Measurements from ENCODE around the gene BCL2.

DNA sequence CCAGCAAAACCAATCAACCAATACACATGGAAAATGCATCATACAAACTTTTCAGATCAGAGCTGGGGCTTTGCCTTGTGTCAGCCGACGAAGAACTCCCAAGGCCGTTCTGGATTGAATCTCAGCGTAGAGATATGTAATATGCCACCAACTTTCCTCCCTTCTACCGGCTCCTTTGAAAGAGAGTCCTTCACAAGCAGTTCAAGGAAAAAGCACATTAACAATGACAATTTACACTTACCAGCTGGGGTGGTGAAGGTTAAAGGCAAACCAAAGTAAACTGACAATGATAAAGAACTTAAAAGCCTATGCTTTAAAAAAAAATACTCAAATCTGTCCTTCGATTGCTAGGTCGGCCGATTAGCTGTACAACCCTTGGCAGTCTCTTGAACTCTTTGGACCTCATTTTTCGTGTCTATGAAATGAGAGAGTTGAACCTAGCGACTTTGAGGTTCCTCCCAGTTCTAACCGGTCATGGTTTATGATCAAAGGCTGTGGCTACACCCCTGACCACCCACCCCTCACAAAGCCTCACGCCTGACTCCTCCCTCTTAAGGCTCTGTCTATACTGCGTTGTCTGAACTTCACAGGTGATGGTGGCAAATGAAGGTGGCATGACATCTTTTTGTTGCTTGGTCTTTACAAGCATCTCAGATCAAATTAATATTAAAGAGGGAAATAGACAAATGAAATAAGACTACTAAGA lies 46.2 kb downstream of the BCL2 start:
- TF ChIP-seq POLR2A (IDR thresholded peaks at IDR 0.05; ENCODE audit: low read depth): no peak
- TF ChIP-seq POLR2AphosphoS5 (IDR thresholded peaks at IDR 0.05): no peak
- TF ChIP-seq, protein P1, sequence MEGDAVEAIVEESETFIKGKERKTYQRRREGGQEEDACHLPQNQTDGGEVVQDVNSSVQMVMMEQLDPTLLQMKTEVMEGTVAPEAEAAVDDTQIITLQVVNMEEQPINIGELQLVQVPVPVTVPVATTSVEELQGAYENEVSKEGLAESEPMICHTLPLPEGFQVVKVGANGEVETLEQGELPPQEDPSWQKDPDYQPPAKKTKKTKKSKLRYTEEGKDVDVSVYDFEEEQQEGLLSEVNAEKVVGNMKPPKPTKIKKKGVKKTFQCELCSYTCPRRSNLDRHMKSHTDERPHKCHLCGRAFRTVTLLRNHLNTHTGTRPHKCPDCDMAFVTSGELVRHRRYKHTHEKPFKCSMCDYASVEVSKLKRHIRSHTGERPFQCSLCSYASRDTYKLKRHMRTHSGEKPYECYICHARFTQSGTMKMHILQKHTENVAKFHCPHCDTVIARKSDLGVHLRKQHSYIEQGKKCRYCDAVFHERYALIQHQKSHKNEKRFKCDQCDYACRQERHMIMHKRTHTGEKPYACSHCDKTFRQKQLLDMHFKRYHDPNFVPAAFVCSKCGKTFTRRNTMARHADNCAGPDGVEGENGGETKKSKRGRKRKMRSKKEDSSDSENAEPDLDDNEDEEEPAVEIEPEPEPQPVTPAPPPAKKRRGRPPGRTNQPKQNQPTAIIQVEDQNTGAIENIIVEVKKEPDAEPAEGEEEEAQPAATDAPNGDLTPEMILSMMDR (IDR thresholded peaks at IDR 0.05): no peak
- no peak for TF ChIP-seq EP300 (IDR thresholded peaks at IDR 0.05)
